GM21447 (cell line): Measurements from ENCODE around the gene AEBP1.

Experiments used
- ATAC-seq: cut with Tn5 transposase; IDR thresholded peaks from one replicate; pipeline ENCODE4 v1.9.1; 2021; ENCODE audit not compliant: unreplicated experiment

The AEBP1 gene

DNA sequence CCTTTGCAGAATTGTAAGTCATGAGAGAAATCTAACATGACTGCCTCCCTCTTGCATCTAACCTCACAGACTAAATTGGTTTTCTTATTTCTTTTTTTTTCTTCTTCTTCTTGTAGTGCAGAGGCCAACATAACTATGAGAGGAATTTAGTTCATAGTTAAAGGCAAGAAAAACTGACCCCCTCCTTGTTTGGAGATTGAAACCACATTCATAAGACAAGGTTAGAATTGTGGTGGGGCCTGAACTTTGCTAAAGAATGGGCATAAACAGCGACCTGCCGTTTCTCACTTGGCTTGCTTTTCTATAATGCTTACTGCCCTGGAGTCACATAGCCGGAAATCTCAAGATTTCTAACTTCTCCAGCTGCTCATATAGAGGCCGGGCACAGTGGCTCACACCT lies 19.4 kb upstream of the AEBP1 start:
- no peak for ATAC-seq

DNA sequence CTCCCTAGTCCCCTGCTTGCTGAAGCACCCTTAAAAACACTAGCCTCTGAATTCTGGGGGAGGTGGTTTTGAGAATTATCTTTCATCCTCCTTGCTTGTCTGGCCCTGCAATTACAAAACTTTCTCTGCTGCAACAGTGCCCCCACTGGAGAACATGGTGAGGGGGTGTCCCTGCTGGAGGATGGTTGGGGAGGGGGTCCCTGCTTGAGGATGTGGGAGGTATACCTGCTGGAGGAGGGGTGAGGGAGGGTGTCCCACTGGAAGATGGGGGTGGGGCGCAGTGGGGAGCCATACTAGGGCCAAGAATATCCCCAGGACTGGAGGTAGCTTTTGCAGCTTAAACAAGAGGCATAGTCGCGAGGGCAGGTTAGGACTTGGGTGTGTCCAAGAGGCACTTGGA lies 18.6 kb upstream of the AEBP1 start:
- ATAC-seq = no peak

DNA sequence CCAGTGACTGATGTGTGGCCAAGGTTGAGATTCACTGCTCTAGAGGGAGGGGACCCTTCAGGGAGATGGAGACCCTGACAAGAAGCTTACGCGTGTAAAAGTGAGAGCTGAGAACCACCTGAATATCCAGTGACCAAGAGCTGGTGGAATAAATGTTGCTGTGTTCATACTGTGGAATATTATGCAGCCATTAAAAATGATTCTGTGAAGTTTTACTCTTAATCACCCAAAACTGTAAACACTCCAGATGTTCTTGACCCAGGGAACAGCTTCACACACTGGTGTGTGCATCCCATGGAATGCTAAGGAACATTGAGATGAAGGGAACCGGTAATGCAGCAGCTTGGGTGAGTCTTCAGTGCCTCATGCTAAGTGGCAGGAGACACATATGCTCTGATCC lies 17.5 kb upstream of the AEBP1 start:
- no peak for ATAC-seq

DNA sequence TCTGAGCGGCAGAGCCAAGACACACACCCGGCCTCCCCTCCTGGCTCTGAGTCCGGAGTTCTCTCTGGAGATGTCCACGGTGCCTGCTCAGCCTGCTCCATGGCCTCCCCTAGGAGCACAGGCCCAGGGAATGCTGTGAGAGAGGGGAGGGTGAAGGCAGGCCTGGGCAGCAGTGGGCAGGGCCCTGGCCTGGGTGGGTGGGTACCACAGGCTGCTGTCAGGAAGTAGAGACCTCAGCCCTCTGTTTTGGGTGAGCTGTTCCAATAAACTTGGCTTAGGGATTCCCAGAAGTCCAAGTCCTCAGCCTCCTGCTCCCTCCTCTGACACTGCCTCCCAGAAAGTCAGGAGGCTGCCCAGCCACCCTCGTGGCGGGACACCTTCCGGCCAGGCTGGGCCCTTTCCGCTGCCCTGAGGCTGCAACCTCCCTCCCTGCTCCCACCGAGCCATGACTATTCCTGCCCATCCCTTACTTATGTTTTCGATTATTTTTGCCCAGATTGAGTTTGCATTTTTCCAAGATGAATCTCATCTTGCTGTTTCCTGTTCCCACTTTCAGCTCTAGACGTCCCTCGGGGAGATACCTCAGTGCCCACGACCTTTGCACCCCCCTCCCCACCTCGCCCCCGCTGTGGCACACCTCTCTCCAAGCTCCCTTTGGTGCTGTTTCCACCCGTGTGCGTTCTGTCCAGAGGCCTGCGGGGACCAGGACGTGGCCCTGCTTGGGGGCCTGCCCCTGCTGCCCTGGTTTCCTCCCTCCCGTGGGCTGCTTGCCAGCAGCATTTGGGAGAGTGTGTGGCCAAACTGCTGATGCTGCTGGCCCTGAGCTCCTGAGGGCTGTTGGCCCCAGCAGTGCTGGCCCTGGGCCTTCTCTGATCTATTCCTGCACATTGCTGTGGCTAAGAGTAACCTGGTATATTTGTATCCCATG lies 16.0 kb upstream of the AEBP1 start:
- no peak for ATAC-seq

DNA sequence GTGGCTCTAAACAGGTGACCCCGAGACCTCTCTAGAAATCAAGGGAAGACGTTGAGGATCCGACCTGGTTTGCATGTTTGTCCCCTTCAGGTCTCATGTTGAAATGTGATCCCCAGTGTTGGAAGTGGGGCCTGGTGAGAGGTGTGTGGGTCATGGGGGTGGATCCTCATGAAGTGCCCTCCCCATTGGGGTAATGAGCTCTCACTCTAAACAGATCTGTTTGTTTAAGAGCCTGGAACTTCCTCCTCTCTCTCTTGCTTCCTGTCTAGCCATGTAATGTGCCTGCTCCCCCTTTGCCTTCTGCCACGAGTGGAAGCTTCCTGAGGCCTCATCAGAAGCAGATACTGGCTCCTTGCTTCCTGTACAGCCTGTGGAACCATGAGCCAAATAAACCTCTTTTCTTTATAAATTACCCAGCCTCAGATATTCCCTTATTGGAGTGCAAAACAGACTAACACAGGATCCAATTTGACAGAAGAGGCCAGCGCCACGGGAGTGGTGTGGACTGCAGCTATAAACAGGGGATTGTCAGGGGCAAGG lies 11.0 kb upstream of the AEBP1 start:
- ATAC-seq = no peak

DNA sequence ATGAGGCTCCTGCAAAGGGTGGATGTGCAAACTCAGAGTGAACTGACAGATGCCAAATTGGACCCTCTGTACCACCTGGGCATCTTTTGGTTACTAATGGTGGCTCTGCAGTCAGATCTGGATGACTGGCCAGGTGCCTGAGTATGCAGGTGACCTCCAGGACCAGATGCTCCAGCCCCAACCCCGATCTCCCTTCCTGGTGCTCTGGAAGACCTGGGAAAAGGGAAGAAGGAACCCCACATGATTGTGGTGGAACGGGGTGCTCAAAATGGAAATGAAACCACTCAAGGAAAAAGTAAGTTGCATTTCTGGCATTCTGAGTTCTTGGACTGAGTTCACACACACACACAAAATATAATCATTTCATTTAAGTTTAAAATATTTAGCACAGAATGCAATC lies 9.8 kb upstream of the AEBP1 start:
- no peak for ATAC-seq

DNA sequence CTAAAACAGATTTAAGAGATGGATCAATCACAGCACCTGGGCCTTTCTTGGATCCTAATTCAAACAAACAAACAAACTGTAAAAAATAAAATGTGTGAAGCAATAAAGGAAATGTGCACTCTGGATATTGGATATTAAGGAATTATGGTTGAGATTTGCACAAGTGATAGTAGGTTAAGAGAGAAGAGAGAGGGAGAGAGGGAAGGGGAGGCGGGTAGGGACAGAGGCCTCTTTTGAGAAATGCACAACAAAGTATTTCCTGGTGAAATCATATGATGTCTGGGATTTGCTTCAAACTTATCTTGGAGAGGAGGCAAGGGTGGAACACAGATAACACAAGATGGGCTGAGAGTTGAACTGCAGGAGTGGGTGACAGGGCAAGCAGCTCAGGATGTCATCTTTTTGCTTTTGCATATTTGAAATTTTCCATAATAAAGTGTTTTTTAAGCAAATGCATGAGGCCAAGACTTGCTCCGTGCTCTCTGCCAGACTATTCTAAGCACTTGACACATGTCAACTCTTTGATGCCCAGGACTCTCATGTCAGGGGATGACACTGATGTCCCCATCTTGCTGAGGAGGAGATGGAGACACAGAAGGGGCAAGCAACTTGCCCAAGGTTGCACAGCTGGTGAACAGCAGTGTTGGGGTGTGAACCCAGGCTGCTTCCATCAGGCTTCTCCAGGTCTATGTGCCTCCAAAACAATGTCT lies 9.1 kb upstream of the AEBP1 start:
- no peak for ATAC-seq

DNA sequence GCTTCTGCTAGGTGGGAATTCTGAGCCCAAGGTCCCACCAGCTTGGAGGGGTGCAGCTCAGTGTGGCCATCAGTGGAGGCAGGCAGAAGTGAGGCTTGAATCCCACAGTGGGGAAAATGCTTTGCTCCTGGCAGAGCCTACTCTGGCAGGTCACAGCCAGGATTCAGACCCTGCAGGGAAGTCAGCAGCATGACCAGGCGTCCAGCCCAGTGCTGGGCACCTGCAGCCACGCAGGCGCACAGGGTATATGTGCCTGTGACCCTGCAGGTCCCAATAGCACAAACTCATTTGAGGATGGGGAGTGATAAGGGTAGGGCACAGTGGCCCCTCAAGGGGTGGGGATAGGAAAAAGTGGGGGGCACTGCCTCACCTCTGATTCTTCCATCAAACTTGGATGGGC lies 8.4 kb upstream of the AEBP1 start:
- ATAC-seq = no peak

DNA sequence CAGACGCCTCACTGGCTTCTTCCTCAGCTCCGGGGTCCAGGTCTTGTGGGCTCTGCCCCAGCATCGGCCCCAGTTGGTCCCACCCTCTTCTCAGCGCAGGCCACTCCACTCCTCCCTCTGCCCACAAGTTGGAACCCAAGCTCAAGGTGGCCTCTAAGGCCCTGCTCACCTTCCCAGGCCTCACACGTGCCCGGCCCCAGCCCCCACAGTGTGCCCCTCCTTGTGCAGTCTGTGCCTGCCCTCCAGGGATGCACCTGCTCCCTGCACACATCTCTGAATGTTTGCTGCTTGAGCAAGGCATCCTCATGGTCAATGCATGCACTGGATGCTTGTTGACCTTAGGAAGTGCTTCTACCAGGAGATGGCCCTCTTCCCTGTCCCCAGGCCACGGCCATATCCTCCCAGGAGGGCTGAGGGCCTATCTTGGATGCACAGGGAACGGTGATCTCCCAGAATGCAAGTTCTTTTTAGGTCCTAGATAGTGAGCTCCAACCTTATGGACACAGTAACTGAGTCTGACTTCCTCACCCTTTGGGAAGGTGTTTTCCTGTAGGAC lies 7.7 kb upstream of the AEBP1 start:
- ATAC-seq = no peak

DNA sequence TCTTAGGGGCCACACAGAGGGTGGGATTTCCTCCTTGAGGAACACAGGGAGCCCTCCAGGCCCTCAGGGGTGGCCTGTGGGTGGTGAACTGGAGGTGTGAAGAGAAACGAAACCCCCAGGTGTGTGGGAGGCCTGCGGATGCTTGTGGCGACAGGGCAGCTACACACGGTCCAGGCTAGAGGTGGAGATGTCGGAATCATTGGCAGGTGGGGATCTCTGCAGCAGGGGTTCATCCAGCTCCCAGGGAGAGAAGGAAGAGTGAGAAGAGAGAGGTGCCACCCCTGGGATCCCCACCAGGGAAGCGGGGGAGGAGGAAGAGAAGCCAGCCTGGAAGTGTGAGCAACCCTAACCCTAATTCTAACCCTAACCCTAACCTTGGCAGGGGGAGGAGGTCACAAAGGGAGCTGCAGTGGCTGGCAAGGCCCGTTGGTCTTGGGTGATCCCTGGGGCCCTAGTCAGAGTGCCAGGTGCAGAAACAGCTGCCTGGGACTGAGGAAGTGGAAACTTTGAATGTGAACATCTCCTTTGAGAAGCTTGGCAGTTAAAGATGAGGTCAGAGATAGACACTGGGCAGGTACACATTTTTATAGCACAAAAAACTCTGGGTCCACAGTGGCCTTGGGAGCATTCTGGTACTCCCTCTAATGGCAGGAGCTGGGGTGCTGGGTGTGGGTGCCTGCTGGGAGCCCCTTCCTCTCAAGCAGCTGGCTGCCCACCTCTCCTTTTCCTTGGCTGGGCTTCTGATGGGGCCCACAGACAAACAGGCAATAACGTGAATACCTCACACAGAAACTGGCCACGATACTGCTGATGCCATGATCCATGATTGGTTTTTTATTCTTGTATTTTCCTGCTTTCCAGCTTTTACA lies 6.8 kb upstream of the AEBP1 start:
- peak; percentile 85 for ATAC-seq

DNA sequence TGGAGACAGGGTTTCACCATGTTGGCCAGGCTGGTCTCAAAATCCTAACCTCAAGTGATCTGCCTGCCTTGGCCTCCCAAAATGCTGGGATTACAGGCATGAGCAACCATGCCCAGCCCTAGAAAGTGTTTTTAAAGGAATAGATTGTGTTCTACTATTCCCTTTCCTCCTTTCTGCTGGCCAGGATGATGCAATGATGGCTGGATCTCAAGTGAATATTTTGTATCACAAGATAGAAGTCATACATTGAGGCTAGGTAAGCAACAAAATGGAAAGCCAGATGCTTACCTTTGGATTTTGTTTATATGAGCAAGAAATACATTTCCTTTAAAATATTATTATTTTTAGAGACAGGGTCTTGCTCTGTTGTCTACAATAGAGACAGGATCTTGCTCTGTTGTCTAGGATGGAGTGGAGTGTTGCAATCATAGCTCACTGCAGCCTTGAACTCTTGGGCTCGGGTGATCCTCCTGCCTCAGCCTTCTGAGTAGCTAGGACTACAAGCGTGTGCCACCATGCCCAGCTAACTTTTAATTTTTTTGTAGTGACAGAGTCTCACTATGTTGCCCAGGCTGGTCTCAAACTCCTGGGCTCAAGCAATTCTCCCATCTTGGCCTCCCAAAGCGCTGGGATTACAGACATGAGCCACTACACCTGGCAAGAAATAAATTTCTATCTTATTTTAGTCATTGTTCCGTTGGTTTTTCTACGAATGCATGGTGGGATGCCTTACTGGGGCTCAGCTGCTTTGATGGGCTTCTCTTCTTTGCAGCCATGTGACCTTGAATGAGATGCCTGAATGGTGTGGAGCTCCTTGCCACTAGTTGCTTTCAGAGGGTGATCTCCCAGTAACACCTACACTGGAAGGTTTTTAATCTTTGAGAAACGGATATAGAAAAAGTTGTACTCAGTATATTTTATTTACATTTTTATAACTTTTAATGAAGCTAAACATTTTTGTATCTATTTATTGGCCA lies 5.8 kb upstream of the AEBP1 start:
- no peak for ATAC-seq

DNA sequence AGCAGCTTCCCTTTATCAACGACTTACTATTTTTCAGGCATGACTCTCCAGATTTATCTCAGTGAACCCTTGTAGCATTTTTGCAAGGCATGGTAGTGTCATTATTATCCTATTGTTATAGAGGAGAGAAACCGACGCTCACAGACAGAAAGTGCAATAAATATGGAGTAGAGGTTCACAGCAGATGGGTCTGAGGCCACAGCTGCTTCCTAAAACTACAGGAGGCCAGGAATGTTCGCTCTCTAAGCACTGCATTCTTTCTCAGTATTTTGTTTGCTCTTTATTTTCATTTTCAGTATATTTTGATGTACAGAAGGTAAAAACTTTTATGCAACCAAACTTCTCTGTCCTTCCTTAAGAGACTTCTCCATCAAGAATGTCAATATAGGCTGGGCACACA lies 4.5 kb upstream of the AEBP1 start:
- ATAC-seq = no peak

DNA sequence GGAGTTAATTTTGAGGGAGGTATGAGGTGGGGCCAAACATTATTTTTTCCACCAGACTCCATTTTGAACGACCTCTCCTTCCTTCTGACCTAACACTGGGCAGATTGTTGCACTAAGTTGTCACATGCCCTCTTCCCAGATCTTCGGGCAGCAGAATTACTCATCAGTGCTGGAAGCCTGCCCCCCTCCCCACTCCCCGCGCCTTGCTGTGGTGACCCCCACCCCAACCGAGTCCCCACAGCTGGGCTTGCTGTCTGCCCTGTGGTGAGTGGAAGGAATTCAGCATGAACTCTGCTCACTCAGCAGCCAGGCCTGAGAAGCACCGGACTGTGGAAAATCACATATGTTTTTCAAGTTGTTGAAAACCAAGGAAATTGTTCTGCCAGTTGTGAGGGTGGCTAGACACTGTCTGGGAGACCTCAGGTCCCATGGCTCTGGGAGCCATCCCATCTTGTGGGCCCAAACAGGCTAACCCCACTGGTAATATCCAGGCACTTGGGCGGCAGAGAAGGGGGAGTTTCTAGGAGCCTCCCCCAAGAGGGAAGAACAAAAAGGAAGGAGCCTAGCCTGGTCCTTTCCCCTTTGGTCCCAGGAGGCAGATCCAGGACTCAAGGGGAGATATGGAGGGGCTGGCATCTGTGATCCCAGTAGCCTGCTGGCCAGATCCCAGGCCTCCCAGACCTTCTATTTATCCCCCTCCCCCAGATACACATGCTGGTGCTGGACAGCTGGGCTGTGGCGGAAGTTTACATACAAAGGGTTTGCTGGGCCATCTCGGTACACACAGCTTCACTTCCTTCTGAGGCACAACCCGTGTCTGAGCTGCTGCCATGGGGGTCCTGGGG lies 3.5 kb upstream of the AEBP1 start:
- no peak for ATAC-seq

DNA sequence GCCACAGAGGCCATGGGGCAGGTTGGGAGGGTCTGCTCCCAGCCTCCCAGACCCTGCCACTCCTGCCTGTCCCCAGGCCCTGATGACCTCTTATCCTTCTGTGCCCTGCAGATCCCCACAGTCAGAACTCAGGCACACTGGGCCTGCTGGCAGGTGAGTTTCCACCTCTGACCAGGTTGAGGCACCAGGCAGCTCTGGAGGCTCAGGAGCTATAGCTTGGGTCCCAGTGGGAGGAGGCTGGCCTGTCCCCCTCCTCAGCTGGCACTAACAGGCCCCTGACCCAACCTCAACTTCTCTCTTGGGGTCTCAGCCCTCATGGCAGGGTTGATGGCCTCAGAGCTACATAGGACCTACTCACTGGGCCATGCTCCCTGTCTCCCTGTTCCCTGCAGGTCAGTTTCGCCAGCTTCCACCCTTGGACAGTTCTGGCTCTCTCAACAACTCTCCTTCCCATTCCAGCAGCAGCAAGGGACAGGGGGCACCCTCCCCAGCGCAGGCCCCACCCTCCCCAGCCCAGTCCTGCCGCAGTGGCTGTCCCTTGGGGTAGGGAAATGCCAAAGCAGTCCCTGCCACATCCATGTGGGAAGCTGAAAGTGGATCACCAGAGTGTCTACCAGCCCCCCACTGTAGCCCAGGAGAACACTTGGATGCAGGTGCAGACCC lies 2.7 kb upstream of the AEBP1 start:
- no peak for ATAC-seq

DNA sequence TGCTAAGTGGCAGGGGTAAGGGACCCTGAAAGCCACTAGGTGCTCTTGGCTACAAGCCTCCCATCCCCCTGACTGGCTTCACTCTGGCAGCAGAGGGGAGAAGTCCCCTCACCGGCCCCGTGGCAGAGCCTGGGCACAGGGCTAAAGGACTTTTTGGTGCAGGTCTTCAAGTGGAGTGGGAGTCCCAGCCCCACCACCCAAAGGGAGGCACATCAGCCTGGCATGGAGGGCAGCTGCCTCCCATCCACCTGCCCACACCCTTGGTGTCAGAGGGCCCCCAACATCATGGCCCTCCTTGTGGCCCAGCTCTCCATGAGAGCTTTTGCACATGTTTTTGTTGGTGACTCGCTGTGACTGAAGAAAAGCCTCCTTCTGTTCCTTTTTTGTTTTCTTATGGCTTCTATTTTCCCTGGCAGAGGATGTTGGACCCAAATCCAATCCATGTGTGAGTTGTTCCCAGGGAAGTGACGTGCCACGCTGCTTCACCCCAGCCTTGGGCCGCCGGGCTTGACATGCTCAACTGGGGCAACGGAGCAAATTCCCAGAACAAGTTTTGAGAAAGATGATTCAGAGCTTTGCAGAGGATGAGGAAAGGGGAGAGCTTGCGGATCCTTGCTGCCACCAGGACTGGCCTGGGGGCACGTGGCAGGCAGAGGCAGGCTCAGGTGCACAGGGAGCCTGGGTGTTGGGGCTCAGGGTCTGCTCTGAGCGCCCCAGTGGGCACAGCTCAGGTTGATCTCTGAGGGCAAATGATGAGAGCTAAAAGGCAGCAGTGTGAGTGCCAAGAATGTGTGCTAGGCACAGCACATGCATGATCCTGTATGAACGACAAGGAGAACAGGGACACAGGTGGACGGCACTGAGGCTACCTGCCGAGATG lies 1.9 kb upstream of the AEBP1 start:
- ATAC-seq = no peak

DNA sequence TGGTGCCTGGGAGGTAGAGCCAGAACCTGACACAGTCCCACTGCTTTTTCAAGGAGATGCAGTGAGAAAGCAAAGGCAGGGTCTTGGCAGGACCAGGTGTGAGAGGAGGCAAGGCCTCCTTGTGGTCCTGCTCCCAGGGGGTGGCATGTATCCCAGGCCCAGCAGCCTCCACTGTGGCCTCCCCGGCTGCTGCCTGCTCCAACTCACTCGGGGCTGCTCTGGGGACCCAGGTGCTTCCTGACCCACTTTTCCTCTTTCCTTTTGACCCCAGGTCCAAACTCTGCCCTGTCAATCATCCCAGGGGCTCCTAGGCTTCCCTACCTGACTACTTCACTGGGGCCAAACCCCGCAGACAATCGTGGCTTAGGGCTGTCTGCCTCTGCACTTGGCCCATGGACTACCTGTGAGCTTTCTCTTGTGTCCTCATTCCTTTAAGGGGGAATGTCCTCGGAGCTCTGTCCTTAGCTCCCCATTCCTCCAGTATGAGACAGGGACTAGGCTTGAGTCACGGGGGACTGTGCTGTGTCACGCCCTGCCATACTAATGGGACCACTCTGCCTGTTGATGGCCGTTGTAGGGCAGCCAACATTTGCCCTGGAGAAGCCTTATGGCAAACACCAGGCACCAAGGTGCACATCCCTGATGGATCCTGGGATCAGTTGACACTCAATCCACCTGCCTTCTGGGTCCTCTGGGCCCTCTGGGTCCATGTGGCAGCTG lies 1.1 kb upstream of the AEBP1 start:
- no peak for ATAC-seq

DNA sequence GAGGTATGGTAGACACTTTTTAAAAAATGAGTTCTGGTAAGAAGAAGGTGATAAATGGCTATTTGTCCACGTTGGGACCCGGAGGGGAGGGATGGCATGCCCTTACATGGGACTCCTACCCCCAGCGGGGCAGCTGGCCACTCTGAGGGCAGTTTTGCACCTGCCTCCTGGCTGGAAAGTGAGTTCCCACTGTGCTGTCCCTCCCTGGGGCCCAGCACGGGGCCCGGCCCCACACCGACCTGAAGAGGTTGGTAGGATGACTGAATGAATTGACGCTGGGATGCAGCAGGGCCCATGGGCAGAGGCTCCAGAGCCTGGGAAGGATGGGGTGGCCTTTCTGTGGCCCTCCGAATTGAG lies 601 bp upstream of the AEBP1 start:
- ATAC-seq = no peak
